Prostate gland (tissue), 2 donors: ENCODE data around the gene LAG3. TPM values are rescaled to one million over a fixed set of nuclear protein-coding genes. Genes with fewer than 3 reads are reported as not detected.

ENCODE experiments used
- DNase-seq: peaks from one replicate; pipeline ENCODE4 v3.0.0-alpha.2; 2019; ENCODE audit warnings: low spot score
- H3K27ac ChIP-seq, 2 donors: fragments of 200-600 bp; sonication (generic); 2 replicates each; pipeline ENCODE4 v1.5.1; 2017 to 2019
- H3K27me3 ChIP-seq: fragments of 200-600 bp; sonication (generic); replicated peaks from 2 replicates; pipeline ENCODE4 v1.5.1; 2019; ENCODE audit not compliant: insufficient read depth
- H3K36me3 ChIP-seq, 2 donors: fragments of 200-600 bp; sonication (generic); 1 replicate in 1 of 2; 2 replicates in 1 of 2; pipeline versions ENCODE4 v1.5.1 to v1.8.1; 2017 to 2019
- H3K4me1 ChIP-seq: fragments of 200-600 bp; sonication (generic); replicated peaks from 2 replicates; pipeline ENCODE4 v1.5.1; 2019
- H3K4me3 ChIP-seq, 2 donors: fragments of 200-600 bp; sonication (generic); 2 replicates each; pipeline ENCODE4 v1.5.1; 2017 to 2019
- H3K9me3 ChIP-seq: fragments of 200-600 bp; sonication (generic); 2 replicates; pipeline ENCODE4 v1.5.1; 2017
- POLR2A ChIP-seq: fragments of 450-650 bp; IDR thresholded peaks from one replicate; pipeline ENCODE4 v1.6.1; 2016; ENCODE audit warnings: antibody characterized with exemption, mild to moderate bottlenecking
- POLR2AphosphoS5 ChIP-seq: sonication (generic); formaldehyde crosslinking; IDR thresholded peaks from one replicate; pipeline ENCODE4 v1.6.1; 2017; ENCODE audit warnings: antibody characterized with exemption
- WGBS: methylation state at CpG from one replicate; pipeline ENCODE4 v1.1.5; 2018; 5-methylcytosine and 5-hydroxymethylcytosine counted together
- intact Hi-C: fragments of 100-400 bp; cut with DNase I; formaldehyde crosslinking; loops from one replicate; pipeline ENCODE4 v1.14.2; 2022
- total RNA-seq, 2 donors: library from RNA; depleted of rRNA; stranded (reverse); fragments of >200 nt; gene quantifications; one replicate each; pipeline ENCODE4 v1.1.0, GENCODE V29; 2016
- TF ChIP-seq, protein P1 (sequence below), 4 experiments: fragments of 200-600 bp in 2 of 4; fragments of 450-650 bp in 2 of 4; sonication (generic) in 2 of 4; IDR thresholded peaks; 1 replicate in 3 of 4; 2 replicates in 1 of 4; pipeline ENCODE4 v1.5.1; 2016 to 2019; ENCODE audit warnings: antibody characterized with exemption in 4 of 4, mild to moderate bottlenecking in 2 of 4, moderate library complexity in 2 of 4

The LAG3 gene
- total RNA-seq, 2 donors from 2014 or later, result 0.73 to 13.1 TPM

DNA sequence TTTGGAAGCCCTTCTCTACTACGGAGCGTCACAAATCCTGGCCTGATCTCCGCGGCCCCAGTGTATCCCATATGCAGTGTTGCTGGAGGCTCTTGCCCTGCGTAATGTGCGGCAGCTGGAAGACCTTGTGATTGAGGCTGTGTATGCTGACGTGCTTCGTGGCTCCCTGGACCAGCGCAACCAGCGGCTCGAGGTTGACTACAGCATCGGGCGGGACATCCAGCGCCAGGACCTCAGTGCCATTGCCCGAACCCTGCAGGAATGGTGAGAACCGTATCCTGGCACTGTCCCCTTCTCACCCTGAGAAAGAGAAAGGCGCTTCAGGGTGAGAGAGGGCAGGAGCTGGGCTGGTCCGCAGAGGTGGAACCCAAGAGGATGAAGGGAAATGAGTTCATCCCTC lies 43.1 kb upstream of the LAG3 start:
- no peak overlapping the region for H3K27ac ChIP-seq
- DNase-seq, result no peak
- H3K4me3 ChIP-seq, result no peak overlapping the region
- 96% methylated on average over 18 of the region's 18 CpGs for WGBS
- H3K4me1 ChIP-seq, result no peaks in the 10 kb centered on the region
- no peaks in the 10 kb centered on the region for H3K9me3 ChIP-seq
- intact Hi-C loops, result no loop called here
- TF ChIP-seq, protein P1, sequence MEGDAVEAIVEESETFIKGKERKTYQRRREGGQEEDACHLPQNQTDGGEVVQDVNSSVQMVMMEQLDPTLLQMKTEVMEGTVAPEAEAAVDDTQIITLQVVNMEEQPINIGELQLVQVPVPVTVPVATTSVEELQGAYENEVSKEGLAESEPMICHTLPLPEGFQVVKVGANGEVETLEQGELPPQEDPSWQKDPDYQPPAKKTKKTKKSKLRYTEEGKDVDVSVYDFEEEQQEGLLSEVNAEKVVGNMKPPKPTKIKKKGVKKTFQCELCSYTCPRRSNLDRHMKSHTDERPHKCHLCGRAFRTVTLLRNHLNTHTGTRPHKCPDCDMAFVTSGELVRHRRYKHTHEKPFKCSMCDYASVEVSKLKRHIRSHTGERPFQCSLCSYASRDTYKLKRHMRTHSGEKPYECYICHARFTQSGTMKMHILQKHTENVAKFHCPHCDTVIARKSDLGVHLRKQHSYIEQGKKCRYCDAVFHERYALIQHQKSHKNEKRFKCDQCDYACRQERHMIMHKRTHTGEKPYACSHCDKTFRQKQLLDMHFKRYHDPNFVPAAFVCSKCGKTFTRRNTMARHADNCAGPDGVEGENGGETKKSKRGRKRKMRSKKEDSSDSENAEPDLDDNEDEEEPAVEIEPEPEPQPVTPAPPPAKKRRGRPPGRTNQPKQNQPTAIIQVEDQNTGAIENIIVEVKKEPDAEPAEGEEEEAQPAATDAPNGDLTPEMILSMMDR (IDR thresholded peaks at IDR 0.05), result no peak
- TF ChIP-seq POLR2AphosphoS5 (no peak), POLR2A (no peak)
- no peaks in the 10 kb centered on the region for H3K27me3 ChIP-seq
- peaks cover 13 to 14% of the 10 kb centered on the region in 2 donors for H3K36me3 ChIP-seq

DNA sequence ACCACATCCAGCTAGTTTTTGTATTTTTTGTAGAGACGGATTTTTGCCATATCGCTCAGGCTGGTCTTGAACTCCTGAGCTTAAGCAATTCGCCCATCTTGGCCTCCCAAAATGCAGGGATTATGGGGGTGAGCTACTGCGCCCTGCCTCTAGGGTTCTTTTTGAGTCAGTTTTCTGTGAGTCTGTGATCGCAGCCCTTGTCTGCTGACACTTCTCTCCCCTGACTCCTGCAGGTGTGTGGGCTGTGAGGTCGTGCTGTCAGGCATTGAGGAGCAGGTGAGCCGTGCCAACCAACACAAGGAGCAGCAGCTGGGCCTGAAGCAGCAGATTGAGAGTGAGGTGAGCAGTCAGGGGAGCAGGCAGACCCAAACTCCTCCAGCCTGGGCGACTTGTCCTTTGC lies 42.2 kb upstream of the LAG3 start:
- TF ChIP-seq POLR2AphosphoS5 (no peak), POLR2A (no peak)
- TF ChIP-seq, protein P1 (IDR thresholded peaks at IDR 0.05), result no peak
- intact Hi-C loops, result no loop called here
- 87% methylated on average over 8 of the region's 8 CpGs for WGBS

DNA sequence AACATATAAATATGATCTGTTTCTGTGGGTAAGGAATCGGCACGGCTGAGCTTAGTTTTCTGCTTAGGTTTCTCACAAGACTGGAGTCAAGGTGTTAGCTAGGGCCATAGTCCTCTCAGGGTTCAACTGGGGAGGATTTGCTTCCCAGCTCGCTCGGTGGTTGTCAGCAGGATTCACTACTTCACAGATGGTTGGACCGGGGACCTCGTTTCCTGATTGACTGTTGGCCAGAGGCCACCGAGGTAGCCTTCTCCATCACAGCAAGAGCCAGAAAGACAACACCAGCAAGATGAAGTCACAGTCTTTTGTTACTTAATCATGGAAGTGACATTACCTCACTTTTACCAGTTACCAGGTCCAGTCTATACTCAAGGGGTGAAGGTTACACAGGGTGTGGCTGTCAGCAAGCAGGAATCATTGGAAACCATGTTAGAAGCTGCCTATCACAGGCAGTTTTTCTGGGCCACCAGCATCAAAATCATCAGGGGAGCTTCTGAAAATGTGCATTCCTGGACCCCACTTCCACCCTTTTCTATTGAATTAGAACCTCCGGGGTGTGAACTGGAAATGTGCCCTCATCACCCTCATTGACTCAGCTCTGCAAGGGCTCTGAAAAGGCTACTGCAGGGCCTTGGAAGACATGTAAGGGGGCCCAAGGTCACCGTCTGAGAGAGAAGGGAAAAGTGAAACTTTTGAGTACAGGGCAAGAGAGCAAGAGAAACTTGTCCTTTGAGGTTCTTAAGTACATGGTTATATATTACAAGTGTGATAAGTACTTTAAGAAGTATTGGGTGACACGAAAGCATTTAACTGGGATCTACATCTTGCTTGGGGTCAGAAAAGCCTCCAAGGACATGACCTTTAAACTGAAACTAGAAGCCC lies 37.6 kb upstream of the LAG3 start:
- no peaks in the 10 kb centered on the region for H3K9me3 ChIP-seq
- H3K27ac ChIP-seq, result peak overlapping the region; percentile 20 to 57
- TF ChIP-seq, protein P1 (IDR thresholded peaks at IDR 0.05), result no peak
- TF ChIP-seq POLR2A (no peak), POLR2AphosphoS5 (no peak)
- H3K4me3 ChIP-seq, result no peak overlapping the region
- H3K27me3 ChIP-seq, result no peaks in the 10 kb centered on the region
- H3K36me3 ChIP-seq, result peaks cover 5 to 8% of the 10 kb centered on the region in 2 donors
- 75% methylated on average over 10 of the region's 10 CpGs for WGBS
- DNase-seq, result no peak
- intact Hi-C loops, result loop anchor here (5.0 kb wide), 1 partner anchor 43 kb away; no protein-coding TSS in a partner anchor
- no peaks in the 10 kb centered on the region for H3K4me1 ChIP-seq

More for the DNA sequence above, 42.2 kb upstream of the LAG3 start:
- Histone ChIP-seq H3K36me3 (peaks cover 13 to 14% of the 10 kb centered on the region in 2 donors), H3K27ac (no peak overlapping the region), H3K27me3 (no peaks in the 10 kb centered on the region), H3K9me3 (no peaks in the 10 kb centered on the region), H3K4me1 (no peaks in the 10 kb centered on the region), H3K4me3 (no peak overlapping the region)
- no peak for DNase-seq

DNA sequence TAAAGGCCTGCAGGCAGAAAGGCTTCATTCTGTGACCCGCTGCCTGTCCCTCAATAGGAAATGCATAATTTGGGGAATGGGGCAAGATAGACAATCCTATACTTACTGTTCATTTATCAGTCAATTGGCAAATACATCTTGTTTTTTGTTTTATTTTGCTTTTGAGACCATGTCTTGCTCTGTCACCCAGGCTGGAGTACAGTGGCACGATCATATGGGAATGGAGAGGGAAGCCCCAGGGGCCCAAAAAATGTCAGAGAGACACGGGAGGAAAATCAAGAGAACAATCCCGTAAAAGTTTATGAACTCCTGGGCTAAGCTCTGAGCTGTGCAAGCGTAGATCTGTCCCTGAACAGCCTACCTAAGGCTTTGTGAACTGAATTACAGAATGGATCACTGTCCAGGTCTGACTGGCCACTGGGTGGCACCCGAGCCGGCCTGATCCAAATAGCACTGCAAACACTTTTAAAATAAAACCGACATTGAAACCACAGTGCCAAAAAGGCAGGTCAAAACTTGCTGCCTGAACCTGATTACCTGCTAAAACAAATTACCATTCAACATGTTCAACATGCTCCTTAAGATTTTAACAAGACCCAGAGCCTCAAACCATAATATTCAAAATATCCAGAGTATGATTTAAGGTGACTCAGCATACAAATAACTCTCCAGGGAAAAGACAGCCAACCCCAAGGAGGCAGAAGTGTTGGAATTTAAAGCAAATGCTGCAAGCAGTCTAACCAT lies 36.7 kb upstream of the LAG3 start:
- intact Hi-C loops, result loop anchor here (5.0 kb wide), 1 partner anchor 42 kb away; no protein-coding TSS in a partner anchor
- H3K4me1 ChIP-seq, result no peaks in the 10 kb centered on the region
- DNase-seq, result peak; percentile 88
- H3K36me3 ChIP-seq, result peaks cover 3 to 8% of the 10 kb centered on the region in 2 donors
- TF ChIP-seq, protein P1 (IDR thresholded peaks at IDR 0.05), result peak; percentile 31 to 93 (median 82)
- TF ChIP-seq POLR2AphosphoS5 (peak; percentile 88), POLR2A (no peak)
- H3K27me3 ChIP-seq, result no peaks in the 10 kb centered on the region
- 22% methylated on average over 8 of the region's 8 CpGs for WGBS
- H3K9me3 ChIP-seq, result no peaks in the 10 kb centered on the region
- peak overlapping the region; percentile 20 to 57 for H3K27ac ChIP-seq
- H3K4me3 ChIP-seq, result no peak overlapping the region
